Testis (tissue), 2 donors: ENCODE measurements around the gene BABAM2.

Experiments
- CTCF ChIP-seq, 3 experiments: fragments of 450-650 bp in 2 of 3; fragments of 200-600 bp in 1 of 3; sonication (generic) in 1 of 3; IDR thresholded peaks; one replicate each; pipeline ENCODE4 v1.5.1; 2016 to 2019; ENCODE audit warnings: antibody characterized with exemption in 3 of 3, mild to moderate bottlenecking in 2 of 3, moderate library complexity in 1 of 3
- POLR2A ChIP-seq: fragments of 450-650 bp; IDR thresholded peaks from one replicate; pipeline ENCODE4 v1.6.1; 2017; ENCODE audit warnings: antibody characterized with exemption, mild to moderate bottlenecking, moderate library complexity

- TF ChIP-seq CTCF (IDR thresholded peaks at IDR 0.05) (no peak), POLR2A (no peak)
Observed at GRCh38 chr2:27953077-27953476, 62.5 kb downstream of the BABAM2 start.
